ENCODE measurements around the gene CYTH4.

The CYTH4 gene

DNA sequence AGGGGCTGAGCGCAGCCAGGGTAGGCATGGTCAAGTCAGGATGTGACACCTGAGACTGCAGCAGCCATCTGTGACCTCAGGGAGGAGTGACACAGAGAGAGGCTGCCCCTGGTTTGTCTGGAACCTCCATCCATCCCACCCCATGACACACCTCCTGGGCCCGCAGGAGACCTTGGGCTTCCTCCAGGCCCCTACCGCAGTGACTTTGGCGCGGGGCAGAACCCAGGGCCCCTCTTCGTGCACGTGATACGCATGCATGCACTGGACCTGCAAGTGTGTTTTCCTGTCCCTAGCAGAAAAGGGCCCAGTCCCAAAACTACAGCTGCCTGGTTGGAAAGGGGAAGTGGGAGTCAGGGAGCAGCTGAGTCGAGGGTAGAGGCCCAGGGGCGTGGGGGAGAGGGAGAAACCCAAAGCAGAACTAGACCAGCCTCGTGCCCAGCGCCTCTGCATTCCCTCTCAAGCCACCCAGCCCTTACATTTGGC is 7.9 kb upstream of the CYTH4 start:
- no peak overlapping the region for H3K4me3 ChIP-seq (replicated peaks; ENCODE audit: low read depth, low read length)
- DNase-seq (ENCODE audit: extremely low read depth, low read depth): no peak

DNA sequence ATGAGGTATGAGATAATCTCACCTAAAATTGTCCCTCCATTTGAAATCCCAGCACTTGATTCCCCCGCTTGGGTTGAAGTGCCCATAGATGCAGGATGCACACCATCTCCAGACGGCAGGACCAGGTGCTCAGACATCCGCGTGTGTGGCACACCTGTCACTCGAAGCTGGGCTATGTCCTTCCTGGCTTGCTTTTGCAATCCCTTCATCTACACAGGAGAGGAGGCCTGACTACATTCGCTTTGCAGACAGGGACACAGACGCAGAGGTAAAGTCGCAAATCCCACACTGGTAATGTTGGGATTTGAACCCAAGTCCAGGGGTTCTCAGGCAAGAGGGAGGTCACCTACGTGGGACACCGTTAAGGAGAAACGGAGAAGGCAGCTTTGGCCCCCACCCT is 7.2 kb upstream of the CYTH4 start:
- TF ChIP-seq, protein P1, sequence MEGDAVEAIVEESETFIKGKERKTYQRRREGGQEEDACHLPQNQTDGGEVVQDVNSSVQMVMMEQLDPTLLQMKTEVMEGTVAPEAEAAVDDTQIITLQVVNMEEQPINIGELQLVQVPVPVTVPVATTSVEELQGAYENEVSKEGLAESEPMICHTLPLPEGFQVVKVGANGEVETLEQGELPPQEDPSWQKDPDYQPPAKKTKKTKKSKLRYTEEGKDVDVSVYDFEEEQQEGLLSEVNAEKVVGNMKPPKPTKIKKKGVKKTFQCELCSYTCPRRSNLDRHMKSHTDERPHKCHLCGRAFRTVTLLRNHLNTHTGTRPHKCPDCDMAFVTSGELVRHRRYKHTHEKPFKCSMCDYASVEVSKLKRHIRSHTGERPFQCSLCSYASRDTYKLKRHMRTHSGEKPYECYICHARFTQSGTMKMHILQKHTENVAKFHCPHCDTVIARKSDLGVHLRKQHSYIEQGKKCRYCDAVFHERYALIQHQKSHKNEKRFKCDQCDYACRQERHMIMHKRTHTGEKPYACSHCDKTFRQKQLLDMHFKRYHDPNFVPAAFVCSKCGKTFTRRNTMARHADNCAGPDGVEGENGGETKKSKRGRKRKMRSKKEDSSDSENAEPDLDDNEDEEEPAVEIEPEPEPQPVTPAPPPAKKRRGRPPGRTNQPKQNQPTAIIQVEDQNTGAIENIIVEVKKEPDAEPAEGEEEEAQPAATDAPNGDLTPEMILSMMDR (IDR thresholded peaks at IDR 0.05; ENCODE audit: low read depth, low read length, missing control alignments): no peak
- no peak for DNase-seq (ENCODE audit: extremely low read depth, low read depth)
- no peak overlapping the region for H3K4me3 ChIP-seq (replicated peaks; ENCODE audit: low read depth, low read length)

More for the DNA sequence above, 7.9 kb upstream of the CYTH4 start:
- TF ChIP-seq, protein P1 (IDR thresholded peaks at IDR 0.05; ENCODE audit: low read depth, low read length, missing control alignments): no peak

DNA sequence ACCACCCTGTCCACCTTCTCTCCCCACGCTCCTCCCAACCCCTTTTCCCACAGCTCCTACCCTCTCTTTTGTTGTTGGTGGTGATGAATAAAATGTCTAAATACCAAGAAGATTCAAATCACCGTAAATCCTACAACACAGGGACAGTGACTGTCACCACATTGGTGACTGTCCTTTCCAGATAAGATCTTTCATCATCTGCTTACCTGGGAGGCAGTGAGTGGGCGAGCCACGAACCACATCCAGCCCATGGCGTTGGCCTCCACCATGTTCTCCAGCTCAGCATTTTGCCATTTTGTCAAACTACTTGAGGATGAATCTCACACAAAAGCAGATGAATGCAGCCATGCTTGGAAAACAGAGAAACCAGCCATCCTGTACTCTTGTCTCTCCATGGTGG is 6.7 kb upstream of the CYTH4 start:
- H3K4me3 ChIP-seq (replicated peaks; ENCODE audit: low read depth, low read length): no peak overlapping the region
- TF ChIP-seq, protein P1 (IDR thresholded peaks at IDR 0.05; ENCODE audit: low read depth, low read length, missing control alignments): no peak
- DNase-seq (ENCODE audit: extremely low read depth, low read depth): no peak

DNA sequence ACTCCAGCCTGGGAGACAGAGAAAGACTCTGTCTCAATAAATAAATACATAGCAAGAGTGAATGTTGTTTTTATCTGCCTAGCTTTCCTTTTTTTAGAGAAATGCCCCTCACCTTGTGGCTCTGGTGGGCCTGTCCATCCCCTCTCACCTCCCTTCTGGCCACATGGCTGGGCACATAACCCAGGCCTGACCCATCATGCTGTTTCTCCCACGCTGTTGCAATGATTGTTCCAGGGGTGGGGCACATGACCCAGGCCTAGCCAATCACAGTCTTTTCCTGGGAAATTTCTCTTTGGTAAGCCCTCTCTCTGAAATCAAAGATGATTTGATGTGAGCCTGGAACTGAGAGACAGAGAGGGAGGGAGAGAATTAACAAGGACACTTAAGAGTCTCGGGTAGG is 5.5 kb upstream of the CYTH4 start:
- TF ChIP-seq, protein P1 (IDR thresholded peaks at IDR 0.05; ENCODE audit: low read depth, low read length, missing control alignments): no peak
- no peak overlapping the region for H3K4me3 ChIP-seq (replicated peaks; ENCODE audit: low read depth, low read length)
- no peak for DNase-seq (ENCODE audit: extremely low read depth, low read depth)

DNA sequence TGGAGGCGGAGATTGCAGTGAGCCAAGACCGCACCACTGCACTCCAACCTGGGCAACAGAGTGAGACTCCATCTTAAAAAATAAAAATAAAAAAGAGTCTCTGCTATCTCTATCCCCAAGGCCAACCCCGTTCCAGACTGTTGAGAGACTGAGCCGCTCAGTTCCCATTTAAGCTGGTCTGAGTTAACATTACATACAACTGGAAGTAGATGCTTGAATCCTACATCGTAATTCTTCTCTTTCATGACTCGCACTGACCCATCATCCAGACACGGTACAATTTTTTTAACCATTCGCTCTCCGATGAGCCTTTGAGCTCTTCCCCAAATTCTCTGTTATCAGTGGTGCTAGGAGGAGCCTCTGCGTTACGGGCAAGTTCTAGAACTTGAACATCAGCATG is 4.9 kb upstream of the CYTH4 start:
- H3K4me3 ChIP-seq (replicated peaks; ENCODE audit: low read depth, low read length): no peak overlapping the region
- DNase-seq (ENCODE audit: extremely low read depth, low read depth): no peak
- TF ChIP-seq, protein P1 (IDR thresholded peaks at IDR 0.05; ENCODE audit: low read depth, low read length, missing control alignments): no peak

DNA sequence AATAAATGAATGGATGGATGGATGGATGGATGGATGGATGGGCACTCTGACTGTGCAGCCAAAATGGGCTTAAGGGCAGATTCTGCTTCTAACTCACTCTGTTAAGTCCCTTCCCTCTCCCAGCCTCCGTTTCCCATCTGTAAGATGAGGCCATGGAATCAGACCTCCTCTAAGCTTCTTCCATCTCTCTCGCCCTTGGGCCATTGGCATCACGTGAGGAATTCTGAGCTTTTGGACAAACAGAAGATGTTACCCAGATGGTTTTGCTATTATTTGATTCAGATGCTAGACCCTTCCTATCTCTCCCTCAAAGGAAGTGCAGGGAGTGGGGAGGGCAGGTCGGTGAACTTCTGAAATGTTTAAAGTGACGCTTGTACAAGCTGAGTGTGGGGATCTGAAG is 4.0 kb upstream of the CYTH4 start:
- TF ChIP-seq, protein P1 (IDR thresholded peaks at IDR 0.05; ENCODE audit: low read depth, low read length, missing control alignments): no peak
- DNase-seq (ENCODE audit: extremely low read depth, low read depth): no peak
- no peak overlapping the region for H3K4me3 ChIP-seq (replicated peaks; ENCODE audit: low read depth, low read length)

All from HFF-Myc (cell line).